CD4-positive, alpha-beta T cell (primary cell): ENCODE results near the gene TSPAN9. TPM values are rescaled to one million over a fixed set of nuclear protein-coding genes. Genes with fewer than 3 reads are reported as not detected.

ENCODE experiments used
- ATAC-seq: fragments of 200-7000 bp; cut with Tn5 transposase; one replicate; pipeline ENCODE4 v1.10.0; 2022; ENCODE audit warnings: mild to moderate bottlenecking; ENCODE audit not compliant: poor library complexity
- CTCF ChIA-PET: fragments of 350-600 bp; sonication (Branson Sonifier 250); formaldehyde crosslinking; loops from one replicate; lab custom pipeline; 2021; ENCODE audit warnings: antibody characterized with exemption, inconsistent platforms; lab: Charles Lee
- POLR2A ChIA-PET: fragments of 350-600 bp; sonication (Branson Sonifier 250); formaldehyde crosslinking; loops from one replicate; lab custom pipeline; 2021; ENCODE audit warnings: antibody characterized with exemption, inconsistent platforms; lab: Charles Lee
- DNase-seq, 14 experiments: peaks; one replicate each; pipeline ENCODE4 v3.0.0-alpha.2; 2013 to 2020; ENCODE audit warnings: mixed read lengths in 2 of 14
- H3K27ac ChIP-seq, 2 donors: one replicate each; pipeline versions ENCODE4 v1.5.1 to v1.7.0; 2013; ENCODE audit warnings: low read length in 2 of 2, low read depth in 1 of 2, mild to moderate bottlenecking in 1 of 2
- H3K27me3 ChIP-seq, 2 experiments: 1 replicate in 1 of 2; 2 replicates in 1 of 2; pipeline versions ENCODE4 v1.6.1 to v1.7.0; 2013; ENCODE audit warnings: low read length in 2 of 2, control low read depth in 1 of 2, mild to moderate bottlenecking in 1 of 2, moderate library complexity in 1 of 2; ENCODE audit not compliant: insufficient read depth in 2 of 2, control insufficient read depth in 1 of 2
- H3K36me3 ChIP-seq: one replicate; pipeline ENCODE4 v1.6.1; 2013; ENCODE audit warnings: low read length, control low read depth; ENCODE audit not compliant: insufficient read depth
- H3K4me1 ChIP-seq: one replicate; pipeline ENCODE4 v1.6.1; 2013; ENCODE audit warnings: low read length, control low read depth; ENCODE audit not compliant: insufficient read depth
- H3K4me3 ChIP-seq: one replicate; pipeline ENCODE4 v1.5.1; 2013; ENCODE audit warnings: mild to moderate bottlenecking, low read length, moderate library complexity
- H3K9me3 ChIP-seq, 2 experiments: 1 replicate in 1 of 2; 2 replicates in 1 of 2; pipeline versions ENCODE4 v1.6.1 to v1.7.0; 2013; ENCODE audit warnings: low read length in 2 of 2, mild to moderate bottlenecking in 2 of 2, control low read depth in 1 of 2, moderate library complexity in 1 of 2; ENCODE audit not compliant: control insufficient read depth in 1 of 2, insufficient read depth in 1 of 2
- H3K27ac Mint-ChIP-seq: one replicate; pipeline ENCODE4 v1.8.0; 2020; ENCODE audit warnings: mixed read lengths
- H3K27me3 Mint-ChIP-seq: one replicate; pipeline ENCODE4 v1.8.0; 2021; ENCODE audit warnings: mixed read lengths
- H3K36me3 Mint-ChIP-seq: one replicate; pipeline ENCODE4 v1.8.0; 2021; ENCODE audit warnings: low read depth, mixed read lengths
- H3K4me1 Mint-ChIP-seq: one replicate; pipeline ENCODE4 v1.8.0; 2021; ENCODE audit warnings: low read depth, mixed read lengths
- H3K4me3 Mint-ChIP-seq: one replicate; pipeline ENCODE4 v1.8.0; 2020; ENCODE audit warnings: mild to moderate bottlenecking, mixed read lengths
- H3K9me3 Mint-ChIP-seq: one replicate; pipeline ENCODE4 v1.8.0; 2020; ENCODE audit warnings: mixed read lengths
- CTCF ChIP-seq: fragments of 200-600 bp; IDR thresholded peaks from one replicate; pipeline ENCODE4 v1.8.0; 2022; ENCODE audit warnings: antibody characterized with exemption, mild to moderate bottlenecking
- intact Hi-C, 2 experiments: fragments of 100-400 bp; cut with DNase I in 1 of 2; cut with micrococcal nuclease in 1 of 2; formaldehyde crosslinking; loops; one replicate each; pipeline versions ENCODE4 v1.15.1 to v1.9.0; 2023 to 2025; cut with DNase I, micrococcal nuclease
- total RNA-seq, 174 experiments: library from RNA in 2 of 174; stranded (reverse) in 2 of 174; gene quantifications; one replicate each; pipeline ENCODE4 v1.2.3 and lab custom pipeline; 2021 to 2026

The TSPAN9 gene
- total RNA-seq, 2 experiments from 2014 or later = 0.82 to 1.3 TPM

- Mint-ChIP-seq H3K4me1 (no peaks in the 10 kb centered on the region), H3K4me3 (no peak overlapping the region), H3K27me3 (peaks cover 23% of the 10 kb centered on the region), H3K9me3 (no peaks in the 10 kb centered on the region), H3K36me3 (no peaks in the 10 kb centered on the region), H3K27ac (no peak overlapping the region)
- DNase-seq (no peak), ATAC-seq (no peak)
- CTCF ChIA-PET = no interaction called here
- no peak for TF ChIP-seq CTCF
- no peaks in the 10 kb centered on the region for H3K4me1 ChIP-seq
- no peak overlapping the region for H3K27ac ChIP-seq
- no peaks in the 10 kb centered on the region for H3K36me3 ChIP-seq
- POLR2A ChIA-PET = no interaction called here
- peaks cover 0 to 4% of the 10 kb centered on the region in 2 experiments for H3K27me3 ChIP-seq
- intact Hi-C loops = no loop called here
- no peak overlapping the region for H3K4me3 ChIP-seq
- H3K9me3 ChIP-seq = peaks cover 0 to 3% of the 10 kb centered on the region in 2 experiments
Observed at GRCh38 chr12:3335078-3335487, 257.9 kb downstream of the TSPAN9 start.

Other genes with a start within 250 kb of the TSPAN9 start
- not detected for gene NRIP2, start 242.3 kb upstream of the TSPAN9 start, total RNA-seq
- gene TEX52, start 220.3 kb upstream of the TSPAN9 start, total RNA-seq = not detected
- gene FOXM1, start 200.2 kb upstream of the TSPAN9 start, total RNA-seq = under 1 TPM; 0.59 to 0.80 TPM
- gene RHNO1, start 200.2 kb upstream of the TSPAN9 start, total RNA-seq = 10 to 100 TPM; 26.5 to 31.3 TPM
- gene TULP3, start 186.5 kb upstream of the TSPAN9 start, total RNA-seq = 1 to 10 TPM; 4.2 to 5.5 TPM
- not detected for gene TEAD4, start 118.0 kb upstream of the TSPAN9 start, total RNA-seq